Fibroblast of lung (primary cell): ENCODE data around the gene PLEKHM2. TPM values are rescaled to one million over a fixed set of nuclear protein-coding genes. Genes with fewer than 3 reads are reported as not detected.

Experiments used
- DNase-seq, 2 donors: peaks; one replicate each; pipeline versions ENCODE4 v3.0.0 to v3.0.0-alpha.2; 2010; ENCODE audit warnings: low read depth in 2 of 2
- H2AFZ ChIP-seq: 2 replicates; pipeline ENCODE4 v1.5.1; 2012; ENCODE audit warnings: low read length, control low read depth, inconsistent platforms
- H3K27ac ChIP-seq: 2 replicates; pipeline ENCODE4 v1.5.1; 2011; ENCODE audit warnings: low read length, control low read depth; ENCODE audit not compliant: insufficient read depth
- H3K27me3 ChIP-seq: 2 replicates; pipeline ENCODE4 v1.5.1; 2011; ENCODE audit warnings: mild to moderate bottlenecking, low read length; ENCODE audit not compliant: control insufficient read depth, insufficient read depth
- H3K36me3 ChIP-seq: 2 replicates; pipeline ENCODE4 v1.5.1; 2011; ENCODE audit warnings: low read length; ENCODE audit not compliant: control insufficient read depth, insufficient read depth
- H3K4me1 ChIP-seq: 2 replicates; pipeline ENCODE4 v1.5.1; 2011; ENCODE audit warnings: low read length; ENCODE audit not compliant: control insufficient read depth, insufficient read depth; ENCODE audit errors: extremely low read depth
- H3K4me2 ChIP-seq: 2 replicates; pipeline ENCODE4 v1.5.1; 2011; ENCODE audit warnings: low read length, control low read depth; ENCODE audit not compliant: insufficient read depth; ENCODE audit errors: extremely low read depth
- H3K4me3 ChIP-seq, 4 experiments: fragments of 200-600 bp in 1 of 4; sonication (generic) in 1 of 4; replicated peaks in 1 of 4; 2 replicates each; pipeline ENCODE4 v1.5.1; 2011 to 2016; ENCODE audit warnings: low read length in 4 of 4, low read depth in 3 of 4, mild to moderate bottlenecking in 3 of 4, control low read depth in 2 of 4, inconsistent platforms in 1 of 4, mixed read lengths in 1 of 4; ENCODE audit not compliant: insufficient read depth in 1 of 4; ENCODE audit errors: control extremely low read depth in 1 of 4
- H3K79me2 ChIP-seq: 2 replicates; pipeline ENCODE4 v1.5.1; 2012; ENCODE audit warnings: mild to moderate bottlenecking, low read length, inconsistent platforms; ENCODE audit not compliant: control insufficient read depth, insufficient read depth
- H3K9ac ChIP-seq: 2 replicates; pipeline ENCODE4 v1.5.1; 2011; ENCODE audit warnings: mild to moderate bottlenecking, low read length, control low read depth; ENCODE audit not compliant: insufficient read depth
- H3K9me3 ChIP-seq: 2 replicates; pipeline ENCODE4 v1.5.1; 2012; ENCODE audit warnings: low read depth, low read length; ENCODE audit not compliant: control insufficient read depth, insufficient read depth
- H4K20me1 ChIP-seq: 2 replicates; pipeline ENCODE4 v1.5.1; 2011; ENCODE audit warnings: low read length; ENCODE audit not compliant: control insufficient read depth, insufficient read depth; ENCODE audit errors: extremely low read depth
- CTCF ChIP-seq, 2 donors: IDR thresholded peaks in 1 of 2; conservative IDR thresholded peaks in 1 of 2; 1 replicate in 1 of 2; 2 replicates in 1 of 2; pipeline ENCODE4 v1.5.1; 2011 to 2012; ENCODE audit warnings: low read length in 2 of 2, control low read depth in 1 of 2, inconsistent platforms in 1 of 2, low read depth in 1 of 2, mild to moderate bottlenecking in 1 of 2
- EZH2 ChIP-seq: IDR thresholded peaks from 2 replicates; pipeline ENCODE4 v1.5.1; 2012; ENCODE audit warnings: low read length, control low read depth, mild to moderate bottlenecking; ENCODE audit errors: missing control alignments
- polyA plus RNA-seq, 2 donors: library from polyadenylated mRNA; depleted of rRNA in 1 of 2; stranded (reverse) in 1 of 2; unstranded in 1 of 2; fragments of >200 nt; gene quantifications; 2 replicates each; pipeline ENCODE4 v1.2.1, GENCODE V29; 2011 to 2012; ENCODE audit warnings: missing spikeins in 1 of 2
- total RNA-seq: library from RNA; depleted of rRNA; stranded (reverse); fragments of >200 nt; gene quantifications from 2 replicates; pipeline ENCODE4 v1.2.1, GENCODE V29; 2014

Gene PLEKHM2
- total and polyA plus RNA-seq, 2 donors (not counting 1 experiment from before 2014, with no cell fraction given) = 27.3 to 94.6 TPM

GRCh38 chr1:15654091-15654690, 29.9 kb upstream of the PLEKHM2 start:
- Histone ChIP-seq H3K36me3 (no peaks in the 10 kb centered on the region), H4K20me1 (no peaks in the 10 kb centered on the region), H3K4me1 (no peaks in the 10 kb centered on the region), H3K9ac (no peak overlapping the region), H3K27ac (no peak overlapping the region), H3K4me3 (no peak overlapping the region), H2AFZ (no peak overlapping the region), H3K9me3 (no peaks in the 10 kb centered on the region), H3K27me3 (no peaks in the 10 kb centered on the region), H3K79me2 (no peaks in the 10 kb centered on the region), H3K4me2 (no peak overlapping the region)
- no peak for DNase-seq
- TF ChIP-seq EZH2 (no peak), CTCF (conservative IDR thresholded peaks at IDR 0.05 in 1 of 2, IDR thresholded peaks at IDR 0.05 in 1 of 2; ENCODE audit: low read depth in 1 of 2, low read length in 2 of 2) (no peak)

GRCh38 chr1:15656464-15656863, 27.7 kb upstream of the PLEKHM2 start:
- Histone ChIP-seq H3K27me3 (no peaks in the 10 kb centered on the region), H3K4me3 (no peak overlapping the region), H3K79me2 (no peaks in the 10 kb centered on the region), H3K9me3 (no peaks in the 10 kb centered on the region), H4K20me1 (no peaks in the 10 kb centered on the region), H2AFZ (no peak overlapping the region), H3K27ac (no peak overlapping the region), H3K4me1 (no peaks in the 10 kb centered on the region), H3K36me3 (peaks cover 8% of the 10 kb centered on the region), H3K9ac (no peak overlapping the region), H3K4me2 (no peak overlapping the region)
- no peak for DNase-seq
- TF ChIP-seq EZH2 = no peak
- no peak for TF ChIP-seq CTCF (conservative IDR thresholded peaks at IDR 0.05 in 1 of 2, IDR thresholded peaks at IDR 0.05 in 1 of 2; ENCODE audit: low read depth in 1 of 2, low read length in 2 of 2)

- Histone ChIP-seq H3K27me3 (no peaks in the 10 kb centered on the region), H3K4me3 (no peak overlapping the region), H3K27ac (no peak overlapping the region), H3K36me3 (peaks cover 8% of the 10 kb centered on the region), H3K79me2 (no peaks in the 10 kb centered on the region), H2AFZ (no peak overlapping the region), H3K4me2 (no peak overlapping the region), H3K9ac (no peak overlapping the region), H4K20me1 (no peaks in the 10 kb centered on the region), H3K4me1 (no peaks in the 10 kb centered on the region), H3K9me3 (no peaks in the 10 kb centered on the region)
- TF ChIP-seq EZH2 (no peak), CTCF (conservative IDR thresholded peaks at IDR 0.05 in 1 of 2, IDR thresholded peaks at IDR 0.05 in 1 of 2; ENCODE audit: low read depth in 1 of 2, low read length in 2 of 2) (no peak)
- DNase-seq = no peak
These were observed 27.1 kb upstream of the PLEKHM2 start for GRCh38 chr1:15657021-15657420.
